ENCODE data around the gene GOLGA1.
A peak's percentile ranks its signal among the peaks of the same experiment; 100 is the strongest.

The GOLGA1 gene

DNA sequence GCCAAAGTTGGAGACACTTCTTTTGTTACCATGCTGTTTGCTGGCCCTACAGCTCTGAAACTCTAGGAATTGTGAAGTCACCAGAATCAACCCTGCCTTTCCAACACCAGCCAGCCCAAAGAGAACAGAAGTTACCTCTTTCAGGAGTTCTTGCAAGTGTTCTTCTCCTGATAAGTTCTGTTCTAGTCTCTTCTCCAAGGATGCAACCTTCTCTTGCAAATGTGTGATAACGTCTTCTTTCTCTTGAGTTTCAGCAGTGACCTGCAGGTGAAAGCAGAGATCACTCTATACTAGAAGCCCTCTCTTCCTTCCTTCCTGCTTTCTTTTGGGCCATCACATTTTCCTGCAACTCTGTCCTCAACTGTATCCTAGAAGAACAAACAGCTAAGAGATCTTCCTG, 29.1 kb downstream of the GOLGA1 start:
- Histone ChIP-seq H3K4me3 (ENCODE audit: low read depth, low read length) (no peak overlapping the region), H3K27me3 (replicated peaks) (no peaks in the 10 kb centered on the region), H3K27ac (no peak overlapping the region), H3K36me3 (replicated peaks) (peaks cover 18% of the 10 kb centered on the region)
- in situ Hi-C loops (cut with HindIII; ENCODE audit: low pct_ligation_motif_present, low sequenced_read_pairs) = no loop called here
- DNase-seq = no peak
- TF ChIP-seq, protein P1, sequence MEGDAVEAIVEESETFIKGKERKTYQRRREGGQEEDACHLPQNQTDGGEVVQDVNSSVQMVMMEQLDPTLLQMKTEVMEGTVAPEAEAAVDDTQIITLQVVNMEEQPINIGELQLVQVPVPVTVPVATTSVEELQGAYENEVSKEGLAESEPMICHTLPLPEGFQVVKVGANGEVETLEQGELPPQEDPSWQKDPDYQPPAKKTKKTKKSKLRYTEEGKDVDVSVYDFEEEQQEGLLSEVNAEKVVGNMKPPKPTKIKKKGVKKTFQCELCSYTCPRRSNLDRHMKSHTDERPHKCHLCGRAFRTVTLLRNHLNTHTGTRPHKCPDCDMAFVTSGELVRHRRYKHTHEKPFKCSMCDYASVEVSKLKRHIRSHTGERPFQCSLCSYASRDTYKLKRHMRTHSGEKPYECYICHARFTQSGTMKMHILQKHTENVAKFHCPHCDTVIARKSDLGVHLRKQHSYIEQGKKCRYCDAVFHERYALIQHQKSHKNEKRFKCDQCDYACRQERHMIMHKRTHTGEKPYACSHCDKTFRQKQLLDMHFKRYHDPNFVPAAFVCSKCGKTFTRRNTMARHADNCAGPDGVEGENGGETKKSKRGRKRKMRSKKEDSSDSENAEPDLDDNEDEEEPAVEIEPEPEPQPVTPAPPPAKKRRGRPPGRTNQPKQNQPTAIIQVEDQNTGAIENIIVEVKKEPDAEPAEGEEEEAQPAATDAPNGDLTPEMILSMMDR (IDR thresholded peaks at IDR 0.05; ENCODE audit: low read depth, low read length, missing control alignments) = no peak

DNA sequence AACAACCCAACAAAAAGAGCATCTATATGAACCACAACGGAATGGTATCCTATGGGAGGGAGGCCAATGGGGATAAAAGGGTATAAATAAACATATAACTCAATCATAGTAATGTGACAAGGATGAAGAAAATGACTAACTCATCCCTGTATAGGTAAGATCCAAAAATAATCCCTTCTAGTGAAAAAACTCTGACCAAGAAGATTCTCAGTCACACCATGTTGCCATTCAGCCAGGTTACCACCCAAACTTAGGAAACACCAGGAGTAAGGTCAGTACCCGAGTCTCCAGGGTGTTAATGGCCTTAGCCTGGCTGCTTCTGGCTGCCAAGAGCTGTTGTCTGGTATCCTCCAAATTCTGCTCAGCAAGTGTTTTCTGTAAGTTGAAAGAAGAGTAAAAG, 32.8 kb downstream of the GOLGA1 start:
- Histone ChIP-seq H3K36me3 (replicated peaks) (peaks cover 18% of the 10 kb centered on the region), H3K27ac (no peak overlapping the region), H3K27me3 (replicated peaks) (no peaks in the 10 kb centered on the region), H3K4me3 (ENCODE audit: low read depth, low read length) (no peak overlapping the region)
- in situ Hi-C loops (cut with HindIII; ENCODE audit: low pct_ligation_motif_present, low sequenced_read_pairs) = no loop called here
- TF ChIP-seq, protein P1 (IDR thresholded peaks at IDR 0.05; ENCODE audit: low read depth, low read length, missing control alignments) = no peak
- DNase-seq = no peak

- TF ChIP-seq, protein P1 (IDR thresholded peaks at IDR 0.05; ENCODE audit: low read depth, low read length, missing control alignments) = no peak
- peak; percentile 16 for DNase-seq
- Histone ChIP-seq H3K27me3 (replicated peaks) (no peaks in the 10 kb centered on the region), H3K27ac (peak overlapping the region; percentile 22), H3K4me3 (ENCODE audit: low read depth, low read length) (no peak overlapping the region), H3K36me3 (replicated peaks) (peaks cover 14% of the 10 kb centered on the region)
- in situ Hi-C loops (cut with HindIII; ENCODE audit: low pct_ligation_motif_present, low sequenced_read_pairs) = no loop called here
Observed at GRCh38 chr9:124906966-124907365, 33.9 kb downstream of the GOLGA1 start.

DNA sequence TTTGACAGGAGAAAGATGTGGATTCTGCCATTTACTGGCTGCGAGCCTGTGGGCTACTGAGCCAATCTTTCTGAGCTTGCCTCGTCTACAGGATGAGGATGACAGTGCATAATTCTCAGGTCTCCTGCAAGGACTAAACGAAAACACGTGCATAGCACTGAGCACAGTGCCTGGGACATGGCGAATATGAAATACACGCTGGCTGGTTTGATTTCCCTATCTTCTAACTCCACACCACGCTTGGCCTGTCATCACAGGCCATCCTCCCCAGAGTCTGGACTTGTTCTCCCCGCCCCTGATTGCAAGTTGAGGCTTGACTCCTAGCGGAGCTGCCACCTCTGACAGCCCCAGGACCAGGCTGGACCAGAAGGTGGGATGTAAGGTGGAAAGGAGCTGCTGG, 41.0 kb downstream of the GOLGA1 start:
- no peak overlapping the region for H3K4me3 ChIP-seq (ENCODE audit: low read depth, low read length)
- no peaks in the 10 kb centered on the region for H3K27me3 ChIP-seq (replicated peaks)
- DNase-seq = no peak
- no peak overlapping the region for H3K27ac ChIP-seq
- in situ Hi-C loops (cut with HindIII; ENCODE audit: low pct_ligation_motif_present, low sequenced_read_pairs) = no loop called here
- peaks cover 8% of the 10 kb centered on the region for H3K36me3 ChIP-seq (replicated peaks)
- TF ChIP-seq, protein P1 (IDR thresholded peaks at IDR 0.05; ENCODE audit: low read depth, low read length, missing control alignments) = no peak

DNA sequence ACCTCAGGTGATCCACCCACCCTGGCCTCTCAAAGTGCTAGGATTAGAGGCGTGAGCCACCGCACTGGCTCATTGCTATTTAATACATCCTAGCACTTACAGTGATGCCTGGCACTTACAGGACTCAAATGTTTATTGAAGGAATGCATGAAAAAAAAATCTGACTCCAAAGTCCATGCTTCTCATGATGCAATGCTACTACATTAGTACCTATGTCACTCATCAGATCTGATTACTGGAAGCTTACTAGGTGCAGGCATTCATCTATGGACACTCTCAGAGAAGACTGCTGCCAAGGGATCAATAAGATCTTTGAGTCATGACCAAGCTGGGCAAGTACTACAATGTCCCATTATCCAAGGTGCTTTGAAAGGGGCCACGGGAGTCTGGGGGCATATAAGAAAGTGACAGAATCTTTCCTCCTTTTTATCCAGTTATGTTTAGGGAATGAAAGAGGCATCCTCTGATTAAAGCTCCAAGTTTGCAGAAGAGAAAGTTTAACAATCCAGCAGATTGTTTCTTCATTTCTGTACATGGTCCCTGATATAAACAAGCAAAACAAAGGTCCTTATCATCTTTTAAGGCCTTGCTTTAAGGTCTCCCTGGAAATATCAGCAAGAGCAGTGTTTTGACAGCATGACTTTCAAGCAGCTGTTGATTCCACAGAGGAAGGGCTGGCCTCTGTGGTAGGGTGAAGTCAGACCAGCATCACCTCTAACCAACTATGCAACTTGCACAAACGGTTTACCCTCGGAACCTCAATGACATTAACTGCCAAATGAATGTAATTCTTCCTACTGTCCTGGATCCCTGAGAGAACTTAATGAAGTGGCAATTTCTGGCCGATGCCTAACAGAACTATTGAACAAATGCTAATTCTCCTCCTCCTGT, 43.1 kb downstream of the GOLGA1 start:
- no peak for DNase-seq
- no peak overlapping the region for H3K27ac ChIP-seq
- no peak overlapping the region for H3K4me3 ChIP-seq (ENCODE audit: low read depth, low read length)
- in situ Hi-C loops (cut with HindIII; ENCODE audit: low pct_ligation_motif_present, low sequenced_read_pairs) = no loop called here
- no peaks in the 10 kb centered on the region for H3K27me3 ChIP-seq (replicated peaks)
- peaks cover 8% of the 10 kb centered on the region for H3K36me3 ChIP-seq (replicated peaks)
- TF ChIP-seq, protein P1 (IDR thresholded peaks at IDR 0.05; ENCODE audit: low read depth, low read length, missing control alignments) = no peak

Data from brain microvascular endothelial cell (primary cell).